ENCODE data around the gene BLCAP. TPM values are rescaled to one million over a fixed set of nuclear protein-coding genes. Genes with fewer than 3 reads are reported as not detected.
"Not testable (repeated sequence)": the region's sequence is repeated elsewhere in the genome, so short reads cannot be mapped to it uniquely, and the experiment has no call there.

BLCAP gene
- total RNA-seq, 2 donors from 2014 or later = 66.6 to 78.7 TPM

DNA sequence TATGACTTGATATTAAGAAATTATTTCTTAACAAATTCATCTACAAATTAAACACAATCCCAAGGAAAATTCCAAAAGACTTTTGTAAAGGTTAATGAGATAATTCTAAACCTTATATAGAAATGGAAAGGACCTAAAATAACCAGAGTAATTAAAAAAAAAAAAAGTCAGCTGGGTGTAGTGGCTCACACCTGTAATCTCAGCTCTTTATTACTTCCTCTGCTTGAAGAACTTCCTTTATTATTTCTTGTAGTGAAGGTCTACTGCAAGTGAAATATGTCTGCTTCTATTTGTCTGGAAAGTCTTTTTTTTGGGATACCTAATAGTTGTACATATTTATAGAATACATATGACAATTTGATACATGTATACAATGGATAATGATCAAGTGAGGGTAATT, 20.2 kb upstream of the BLCAP start:
- no peaks in the 10 kb centered on the region for H3K36me3 ChIP-seq
- H3K9me3 ChIP-seq = peaks cover 0 to 5% of the 10 kb centered on the region in 2 donors
- DNase-seq (ENCODE audit: low spot score) = no peak
- TF ChIP-seq, protein P1, sequence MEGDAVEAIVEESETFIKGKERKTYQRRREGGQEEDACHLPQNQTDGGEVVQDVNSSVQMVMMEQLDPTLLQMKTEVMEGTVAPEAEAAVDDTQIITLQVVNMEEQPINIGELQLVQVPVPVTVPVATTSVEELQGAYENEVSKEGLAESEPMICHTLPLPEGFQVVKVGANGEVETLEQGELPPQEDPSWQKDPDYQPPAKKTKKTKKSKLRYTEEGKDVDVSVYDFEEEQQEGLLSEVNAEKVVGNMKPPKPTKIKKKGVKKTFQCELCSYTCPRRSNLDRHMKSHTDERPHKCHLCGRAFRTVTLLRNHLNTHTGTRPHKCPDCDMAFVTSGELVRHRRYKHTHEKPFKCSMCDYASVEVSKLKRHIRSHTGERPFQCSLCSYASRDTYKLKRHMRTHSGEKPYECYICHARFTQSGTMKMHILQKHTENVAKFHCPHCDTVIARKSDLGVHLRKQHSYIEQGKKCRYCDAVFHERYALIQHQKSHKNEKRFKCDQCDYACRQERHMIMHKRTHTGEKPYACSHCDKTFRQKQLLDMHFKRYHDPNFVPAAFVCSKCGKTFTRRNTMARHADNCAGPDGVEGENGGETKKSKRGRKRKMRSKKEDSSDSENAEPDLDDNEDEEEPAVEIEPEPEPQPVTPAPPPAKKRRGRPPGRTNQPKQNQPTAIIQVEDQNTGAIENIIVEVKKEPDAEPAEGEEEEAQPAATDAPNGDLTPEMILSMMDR (IDR thresholded peaks at IDR 0.05) = no peak
- no peak overlapping the region for H3K4me3 ChIP-seq
- no peaks in the 10 kb centered on the region for H3K4me1 ChIP-seq
- H3K27ac ChIP-seq = no peak overlapping the region
- no peaks in the 10 kb centered on the region for H3K27me3 ChIP-seq

DNA sequence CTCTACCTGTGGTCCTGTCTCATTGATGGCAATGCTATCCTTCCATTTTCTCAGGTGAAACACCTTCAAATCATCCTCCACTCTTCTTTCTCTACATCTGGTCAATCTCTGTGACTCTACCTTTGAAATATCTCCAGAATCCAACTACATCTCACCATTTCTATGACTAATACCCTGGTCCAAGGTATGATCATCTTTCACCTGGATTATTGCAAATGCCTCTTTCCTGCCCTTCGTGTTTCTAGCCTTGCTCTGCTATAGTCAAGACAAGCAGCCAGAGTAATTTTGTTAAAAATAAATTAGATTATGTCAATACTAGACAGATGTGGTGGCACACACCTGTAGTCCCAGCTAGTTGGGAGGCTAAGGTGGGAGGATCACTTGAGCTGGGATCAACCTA, 17.8 kb upstream of the BLCAP start:
- no peak overlapping the region for H3K27ac ChIP-seq

DNA sequence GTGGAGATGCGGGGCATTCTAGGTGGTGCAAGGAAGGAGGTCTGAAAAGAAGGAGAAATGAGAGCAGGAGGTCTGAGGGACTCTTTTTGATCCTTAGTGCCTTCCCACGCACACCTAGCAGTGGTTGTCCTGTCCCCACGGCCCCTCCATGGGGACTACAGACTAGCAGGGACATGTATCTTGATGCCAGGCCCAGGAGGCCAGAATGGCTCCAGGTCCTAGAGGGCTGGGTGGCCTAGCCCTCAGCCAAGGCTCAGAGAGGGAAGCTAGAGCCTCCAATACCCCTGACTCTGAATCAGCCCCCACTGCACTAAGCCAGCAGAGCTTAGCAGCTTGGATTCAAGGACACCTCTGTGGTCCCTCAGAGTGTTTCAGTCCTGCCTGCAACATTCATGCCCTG, 16.7 kb upstream of the BLCAP start:
- TF ChIP-seq, protein P1 (IDR thresholded peaks at IDR 0.05) = no peak
- DNase-seq (ENCODE audit: low spot score) = peak; percentile 26
- H3K36me3 ChIP-seq = no peaks in the 10 kb centered on the region
- H3K27ac ChIP-seq = no peak overlapping the region
- no peaks in the 10 kb centered on the region for H3K27me3 ChIP-seq
- H3K4me1 ChIP-seq = no peaks in the 10 kb centered on the region
- no peak overlapping the region for H3K4me3 ChIP-seq
- H3K9me3 ChIP-seq = peaks cover 0 to under 1% of the 10 kb centered on the region in 2 donors

More for the DNA sequence above, 17.8 kb upstream of the BLCAP start:
- Histone ChIP-seq H3K4me1 (no peaks in the 10 kb centered on the region), H3K9me3 (peaks cover 0 to 5% of the 10 kb centered on the region in 2 donors), H3K4me3 (no peak overlapping the region), H3K36me3 (no peaks in the 10 kb centered on the region), H3K27me3 (no peaks in the 10 kb centered on the region)
- TF ChIP-seq, protein P1 (IDR thresholded peaks at IDR 0.05) = no peak
- no peak for DNase-seq (ENCODE audit: low spot score)

DNA sequence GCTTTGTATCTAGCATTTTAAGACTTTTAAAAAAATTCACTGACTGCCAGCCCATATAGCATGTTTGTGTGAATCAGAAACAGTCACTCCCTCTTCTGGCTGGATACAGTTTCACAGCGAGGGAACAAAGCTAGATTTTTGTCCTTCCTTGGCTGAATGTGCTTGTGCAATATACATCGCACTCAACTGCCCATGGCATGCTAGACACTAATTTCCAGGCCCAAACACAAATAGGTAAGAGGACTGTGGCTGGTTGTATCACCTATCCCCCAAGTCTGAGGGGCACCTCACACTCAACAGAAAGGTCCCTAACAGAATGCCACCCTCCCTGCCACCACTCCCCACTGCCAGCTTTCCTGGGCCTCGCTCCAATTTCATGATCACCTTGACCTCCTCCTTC, 16.2 kb upstream of the BLCAP start:
- Histone ChIP-seq H3K4me1 (no peaks in the 10 kb centered on the region), H3K27me3 (no peaks in the 10 kb centered on the region), H3K9me3 (no peaks in the 10 kb centered on the region), H3K4me3 (no peak overlapping the region), H3K36me3 (no peaks in the 10 kb centered on the region), H3K27ac (no peak overlapping the region)
- peak; percentile 23 for DNase-seq (ENCODE audit: low spot score)
- TF ChIP-seq, protein P1 (IDR thresholded peaks at IDR 0.05) = no peak

DNA sequence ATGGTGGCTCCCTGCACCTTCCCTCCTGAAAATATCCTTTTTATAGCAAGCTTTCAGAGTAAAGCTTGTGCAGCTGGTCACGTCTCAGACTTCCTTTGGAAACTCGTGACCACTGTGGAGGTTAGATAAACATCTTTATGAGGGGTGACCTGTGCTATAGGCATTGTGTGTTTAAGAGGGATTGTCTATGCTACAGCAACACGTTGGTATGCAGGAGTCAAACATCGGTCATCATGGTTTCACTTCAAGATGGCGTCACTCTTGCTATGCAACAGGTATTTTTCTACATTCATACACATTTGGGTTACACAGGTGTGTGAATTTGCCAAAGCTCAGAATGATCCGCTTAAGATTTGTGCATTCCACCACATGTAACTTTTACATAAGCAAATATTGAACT, 14.6 kb upstream of the BLCAP start:
- no peaks in the 10 kb centered on the region for H3K9me3 ChIP-seq
- no peaks in the 10 kb centered on the region for H3K4me1 ChIP-seq
- no peak for DNase-seq (ENCODE audit: low spot score)
- no peaks in the 10 kb centered on the region for H3K36me3 ChIP-seq
- no peak overlapping the region for H3K4me3 ChIP-seq
- TF ChIP-seq, protein P1 (IDR thresholded peaks at IDR 0.05) = no peak
- no peak overlapping the region for H3K27ac ChIP-seq
- H3K27me3 ChIP-seq = no peaks in the 10 kb centered on the region

DNA sequence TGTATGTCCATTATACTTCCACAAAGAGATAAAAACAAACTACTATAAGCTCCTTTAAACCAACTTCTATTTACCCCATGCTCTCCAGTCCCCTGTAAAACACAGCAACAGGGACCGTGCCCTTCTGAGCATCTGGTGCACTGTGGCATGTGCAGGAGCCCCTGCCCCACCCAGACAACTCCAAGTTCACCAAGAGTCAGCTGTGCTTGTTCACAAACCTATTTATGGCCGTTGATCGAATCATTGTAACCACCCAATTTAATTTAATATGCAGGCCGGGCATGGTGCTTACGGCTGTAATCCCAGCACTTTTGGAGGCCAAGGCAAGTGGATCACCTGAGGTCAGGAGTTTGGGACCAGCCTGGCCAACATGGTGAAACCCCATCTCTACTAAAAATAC, 13.7 kb upstream of the BLCAP start:
- DNase-seq (ENCODE audit: low spot score) = no peak
- Histone ChIP-seq H3K4me3 (no peak overlapping the region), H3K27me3 (no peaks in the 10 kb centered on the region), H3K9me3 (no peaks in the 10 kb centered on the region), H3K36me3 (no peaks in the 10 kb centered on the region), H3K27ac (no peak overlapping the region), H3K4me1 (no peaks in the 10 kb centered on the region)
- TF ChIP-seq, protein P1 (IDR thresholded peaks at IDR 0.05) = no peak

DNA sequence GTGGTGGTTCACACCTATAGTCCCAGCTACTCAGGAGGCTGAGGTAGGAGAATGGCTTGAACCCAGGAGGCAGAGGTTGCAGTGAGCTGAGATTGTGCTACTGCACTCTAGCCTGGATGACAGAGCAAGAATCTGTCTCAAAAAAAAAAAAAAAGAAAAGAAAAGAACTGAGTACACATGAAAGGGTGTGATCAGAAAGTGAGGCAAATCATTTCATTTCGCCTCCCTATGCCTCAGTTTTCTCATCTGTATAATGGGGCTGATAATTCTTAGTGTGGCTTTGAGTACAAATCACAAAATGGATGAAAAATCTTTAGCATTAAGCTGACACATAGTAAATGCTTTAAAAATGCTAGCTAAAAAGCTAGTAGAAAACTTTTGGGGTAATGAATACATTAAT, 13.2 kb upstream of the BLCAP start:
- H3K4me3 ChIP-seq; H3K36me3 ChIP-seq; H3K9me3 ChIP-seq; DNase-seq (ENCODE audit: low spot score); H3K27ac ChIP-seq; H3K27me3 ChIP-seq; H3K4me1 ChIP-seq: not testable (repeated sequence)

All from right atrium auricular region (tissue), 2 donors.